GM23338 (cell line): ENCODE results near the gene XDH. TPM values are rescaled to one million over a fixed set of nuclear protein-coding genes. Genes with fewer than 3 reads are reported as not detected.

Experiments used
- ATAC-seq: fragments of 200-7000 bp; cut with Tn5 transposase; 3 replicates; pipeline ENCODE4 v1.9.1; 2020
- DNase-seq: peaks from one replicate; pipeline ENCODE4 v3.0.0-alpha.2; 2015; ENCODE audit warnings: low spot score
- H2AFZ ChIP-seq: fragments of 200-600 bp; sonication (generic); 2 replicates; pipeline ENCODE4 v1.8.0; 2016; ENCODE audit warnings: antibody characterized with exemption, mild to moderate bottlenecking, moderate library complexity
- H3F3A ChIP-seq: fragments of 200-600 bp; sonication (generic); replicated peaks from 2 replicates; pipeline ENCODE4 v1.8.0; 2017; ENCODE audit warnings: antibody characterized with exemption, mixed run types, low read depth
- H3K27ac ChIP-seq: fragments of 200-600 bp; sonication (generic); 2 replicates; pipeline ENCODE4 v1.6.1; 2016; ENCODE audit warnings: low read depth
- H3K27me3 ChIP-seq: fragments of 200-600 bp; sonication (generic); 2 replicates; pipeline ENCODE4 v1.8.0; 2016; ENCODE audit warnings: mild to moderate bottlenecking, mixed run types, moderate library complexity; ENCODE audit not compliant: insufficient read depth
- H3K36me3 ChIP-seq: fragments of 200-600 bp; sonication (generic); 2 replicates; pipeline ENCODE4 v1.8.0; 2016; ENCODE audit warnings: mild to moderate bottlenecking; ENCODE audit not compliant: insufficient read depth
- H3K4me1 ChIP-seq: fragments of 200-600 bp; sonication (generic); 2 replicates; pipeline ENCODE4 v1.8.0; 2016; ENCODE audit warnings: mild to moderate bottlenecking, moderate library complexity; ENCODE audit not compliant: insufficient read depth
- H3K4me2 ChIP-seq: fragments of 200-600 bp; sonication (generic); 2 replicates; pipeline ENCODE4 v1.7.1; 2017; ENCODE audit warnings: mixed run types
- H3K4me3 ChIP-seq: fragments of 200-600 bp; sonication (generic); 2 replicates; pipeline ENCODE4 v1.6.1; 2016; ENCODE audit warnings: mixed run types
- H3K79me2 ChIP-seq: fragments of 200-600 bp; sonication (generic); replicated peaks from 2 replicates; pipeline ENCODE4 v1.8.0; 2017; ENCODE audit warnings: mild to moderate bottlenecking; ENCODE audit not compliant: insufficient read depth
- H3K9me2 ChIP-seq: fragments of 200-600 bp; sonication (generic); 2 replicates; pipeline ENCODE4 v1.8.0; 2017; ENCODE audit not compliant: insufficient read depth
- H4K20me1 ChIP-seq: fragments of 200-600 bp; sonication (generic); replicated peaks from 2 replicates; pipeline ENCODE4 v1.8.0; 2017; ENCODE audit warnings: mild to moderate bottlenecking; ENCODE audit not compliant: insufficient read depth
- H3K27ac Mint-ChIP-seq: 2 replicates; pipeline ENCODE4 v1.8.0; 2020; ENCODE audit warnings: inconsistent platforms, mild to moderate bottlenecking, moderate library complexity, mixed read lengths
- H3K27me3 Mint-ChIP-seq: 3 replicates; pipeline ENCODE4 v1.8.0; 2022; ENCODE audit warnings: low read depth, mild to moderate bottlenecking, moderate library complexity, mixed read lengths, inconsistent platforms; ENCODE audit not compliant: insufficient read depth, poor library complexity
- H3K36me3 Mint-ChIP-seq: 3 replicates; pipeline ENCODE4 v1.8.0; 2021; ENCODE audit warnings: low read depth, mild to moderate bottlenecking, inconsistent platforms, moderate library complexity, mixed read lengths
- H3K4me1 Mint-ChIP-seq: 3 replicates; pipeline ENCODE4 v1.8.0; 2020; ENCODE audit warnings: mild to moderate bottlenecking, inconsistent platforms, mixed read lengths
- H3K4me3 Mint-ChIP-seq: 3 replicates; pipeline ENCODE4 v1.8.0; 2021; ENCODE audit warnings: moderate library complexity, mild to moderate bottlenecking, inconsistent platforms, mixed read lengths
- H3K9me3 Mint-ChIP-seq: 3 replicates; pipeline ENCODE4 v1.8.0; 2020; ENCODE audit warnings: moderate library complexity, mild to moderate bottlenecking, inconsistent platforms, mixed read lengths
- STAT1 ChIP-seq: IDR thresholded peaks from one replicate; pipeline ENCODE4 v1.6.1; 2016; ENCODE audit warnings: antibody characterized with exemption; ENCODE audit not compliant: unreplicated experiment
- ZNF331 ChIP-seq: fragments of 250-450 bp; sonication (Bioruptor Pico); IDR thresholded peaks from 2 replicates; pipeline ENCODE4 v1.5.0; 2020; ENCODE audit warnings: low read depth, mild to moderate bottlenecking, moderate library complexity
- polyA plus RNA-seq: library from polyadenylated mRNA; unstranded; fragments of >200 nt; fragmentation: Nextera tagmentation; extraction: Ambion mirVana; gene quantifications from 2 replicates; pipeline ENCODE4 v1.2.1, GENCODE V29; 2016
- total RNA-seq: library from RNA; depleted of rRNA; stranded (reverse); fragments of >200 nt; shearing (Covaris generic); gene quantifications from 2 replicates; pipeline ENCODE4 v1.2.3, GENCODE V29; 2014
- TF ChIP-seq, protein P1 (sequence below), 2 experiments: fragments of 200-600 bp in 1 of 2; sonication (generic) in 1 of 2; conservative IDR thresholded peaks; 2 replicates each; pipeline versions ENCODE4 v1.5.1 to v1.6.1; 2016 to 2017; ENCODE audit warnings: antibody characterized with exemption in 2 of 2, low read depth in 2 of 2, mild to moderate bottlenecking in 2 of 2, moderate library complexity in 1 of 2
- TF ChIP-seq, protein P2 (sequence below): IDR thresholded peaks from one replicate; pipeline ENCODE4 v1.6.1; 2018; ENCODE audit warnings: antibody characterized with exemption; ENCODE audit not compliant: unreplicated experiment

XDH gene
- total and polyA plus RNA-seq, 2 experiments from 2014 or later, result 0.55 to 0.87 TPM

DNA sequence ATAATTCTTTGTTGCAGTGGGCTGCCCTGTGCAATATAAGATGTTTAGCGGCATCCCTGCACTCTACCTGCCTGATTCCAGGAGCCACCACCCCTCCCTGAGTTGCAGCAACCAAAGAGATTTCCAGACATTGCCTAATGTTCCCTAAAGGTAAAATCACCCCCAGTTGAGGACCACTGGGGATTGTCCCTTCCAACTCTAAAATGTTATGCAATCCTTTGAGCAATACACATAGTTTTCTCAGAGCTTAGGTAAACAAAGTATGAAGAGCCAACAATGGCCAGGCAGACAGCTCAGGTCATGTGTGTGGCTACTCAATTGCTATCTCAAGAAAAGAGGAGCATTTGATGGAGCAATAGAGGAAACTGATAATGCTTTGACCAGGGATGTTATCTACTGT, 87.0 kb downstream of the XDH start:
- Histone ChIP-seq H3K27ac (no peak overlapping the region), H3K36me3 (no peaks in the 10 kb centered on the region), H3F3A (no peaks in the 10 kb centered on the region), H3K9me2 (no peaks in the 10 kb centered on the region), H3K4me3 (no peak overlapping the region), H3K79me2 (no peaks in the 10 kb centered on the region), H3K4me1 (no peaks in the 10 kb centered on the region), H2AFZ (no peak overlapping the region), H4K20me1 (no peaks in the 10 kb centered on the region), H3K27me3 (no peaks in the 10 kb centered on the region), H3K4me2 (no peak overlapping the region)
- ATAC-seq (no peak), DNase-seq (no peak)
- no peak for TF ChIP-seq ZNF331 (CRISPR knock-in tag)
- H3K9me3 Mint-ChIP-seq, result no peaks in the 10 kb centered on the region
- peaks cover 7% of the 10 kb centered on the region for H3K4me1 Mint-ChIP-seq
- no peak overlapping the region for H3K4me3 Mint-ChIP-seq
- no peaks in the 10 kb centered on the region for H3K36me3 Mint-ChIP-seq
- peaks cover 1% of the 10 kb centered on the region for H3K27me3 Mint-ChIP-seq
- H3K27ac Mint-ChIP-seq, result no peak overlapping the region

DNA sequence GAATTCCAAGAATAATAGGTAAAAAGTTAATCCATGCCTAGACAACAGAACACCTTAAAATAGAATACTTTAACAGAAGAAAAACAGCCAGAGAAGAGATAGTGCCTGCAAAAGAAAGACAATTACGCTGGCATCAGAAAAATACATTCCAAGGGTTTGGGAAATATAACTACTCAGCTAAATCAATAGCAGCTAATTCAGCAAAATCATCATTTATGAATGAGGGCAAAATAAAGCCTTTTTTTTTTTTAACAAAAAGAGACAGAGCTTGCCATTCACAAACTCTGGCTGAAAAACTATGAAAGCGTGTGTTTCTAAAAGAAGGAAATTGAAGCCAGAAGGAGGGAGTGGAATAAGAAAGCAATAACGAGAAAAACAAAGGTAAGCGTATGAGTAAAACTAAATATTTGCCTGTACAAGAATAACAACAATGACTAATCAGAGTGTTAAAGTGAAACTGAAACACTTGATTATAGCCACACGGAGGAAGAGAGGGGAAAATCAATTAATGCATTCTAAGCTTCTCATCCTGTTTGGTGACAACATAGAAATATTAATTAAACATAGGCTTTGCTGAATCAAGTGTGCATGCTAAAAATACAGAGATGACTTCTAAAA, 90.4 kb downstream of the XDH start:
- no peaks in the 10 kb centered on the region for H3K27me3 Mint-ChIP-seq
- peaks cover 11% of the 10 kb centered on the region; the same call in 2 of the 3 replicates for H3K4me1 Mint-ChIP-seq
- Histone ChIP-seq H2AFZ (no peak overlapping the region), H3F3A (no peaks in the 10 kb centered on the region), H3K4me1 (no peaks in the 10 kb centered on the region), H3K27me3 (no peaks in the 10 kb centered on the region), H4K20me1 (no peaks in the 10 kb centered on the region), H3K4me3 (no peak overlapping the region), H3K36me3 (no peaks in the 10 kb centered on the region), H3K79me2 (no peaks in the 10 kb centered on the region), H3K9me2 (no peaks in the 10 kb centered on the region), H3K4me2 (no peak overlapping the region), H3K27ac (no peak overlapping the region)
- TF ChIP-seq, protein P1, sequence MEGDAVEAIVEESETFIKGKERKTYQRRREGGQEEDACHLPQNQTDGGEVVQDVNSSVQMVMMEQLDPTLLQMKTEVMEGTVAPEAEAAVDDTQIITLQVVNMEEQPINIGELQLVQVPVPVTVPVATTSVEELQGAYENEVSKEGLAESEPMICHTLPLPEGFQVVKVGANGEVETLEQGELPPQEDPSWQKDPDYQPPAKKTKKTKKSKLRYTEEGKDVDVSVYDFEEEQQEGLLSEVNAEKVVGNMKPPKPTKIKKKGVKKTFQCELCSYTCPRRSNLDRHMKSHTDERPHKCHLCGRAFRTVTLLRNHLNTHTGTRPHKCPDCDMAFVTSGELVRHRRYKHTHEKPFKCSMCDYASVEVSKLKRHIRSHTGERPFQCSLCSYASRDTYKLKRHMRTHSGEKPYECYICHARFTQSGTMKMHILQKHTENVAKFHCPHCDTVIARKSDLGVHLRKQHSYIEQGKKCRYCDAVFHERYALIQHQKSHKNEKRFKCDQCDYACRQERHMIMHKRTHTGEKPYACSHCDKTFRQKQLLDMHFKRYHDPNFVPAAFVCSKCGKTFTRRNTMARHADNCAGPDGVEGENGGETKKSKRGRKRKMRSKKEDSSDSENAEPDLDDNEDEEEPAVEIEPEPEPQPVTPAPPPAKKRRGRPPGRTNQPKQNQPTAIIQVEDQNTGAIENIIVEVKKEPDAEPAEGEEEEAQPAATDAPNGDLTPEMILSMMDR (conservative IDR thresholded peaks at IDR 0.05; ENCODE audit: low read depth in 2 of 2), result no peak
- TF ChIP-seq, protein P2, sequence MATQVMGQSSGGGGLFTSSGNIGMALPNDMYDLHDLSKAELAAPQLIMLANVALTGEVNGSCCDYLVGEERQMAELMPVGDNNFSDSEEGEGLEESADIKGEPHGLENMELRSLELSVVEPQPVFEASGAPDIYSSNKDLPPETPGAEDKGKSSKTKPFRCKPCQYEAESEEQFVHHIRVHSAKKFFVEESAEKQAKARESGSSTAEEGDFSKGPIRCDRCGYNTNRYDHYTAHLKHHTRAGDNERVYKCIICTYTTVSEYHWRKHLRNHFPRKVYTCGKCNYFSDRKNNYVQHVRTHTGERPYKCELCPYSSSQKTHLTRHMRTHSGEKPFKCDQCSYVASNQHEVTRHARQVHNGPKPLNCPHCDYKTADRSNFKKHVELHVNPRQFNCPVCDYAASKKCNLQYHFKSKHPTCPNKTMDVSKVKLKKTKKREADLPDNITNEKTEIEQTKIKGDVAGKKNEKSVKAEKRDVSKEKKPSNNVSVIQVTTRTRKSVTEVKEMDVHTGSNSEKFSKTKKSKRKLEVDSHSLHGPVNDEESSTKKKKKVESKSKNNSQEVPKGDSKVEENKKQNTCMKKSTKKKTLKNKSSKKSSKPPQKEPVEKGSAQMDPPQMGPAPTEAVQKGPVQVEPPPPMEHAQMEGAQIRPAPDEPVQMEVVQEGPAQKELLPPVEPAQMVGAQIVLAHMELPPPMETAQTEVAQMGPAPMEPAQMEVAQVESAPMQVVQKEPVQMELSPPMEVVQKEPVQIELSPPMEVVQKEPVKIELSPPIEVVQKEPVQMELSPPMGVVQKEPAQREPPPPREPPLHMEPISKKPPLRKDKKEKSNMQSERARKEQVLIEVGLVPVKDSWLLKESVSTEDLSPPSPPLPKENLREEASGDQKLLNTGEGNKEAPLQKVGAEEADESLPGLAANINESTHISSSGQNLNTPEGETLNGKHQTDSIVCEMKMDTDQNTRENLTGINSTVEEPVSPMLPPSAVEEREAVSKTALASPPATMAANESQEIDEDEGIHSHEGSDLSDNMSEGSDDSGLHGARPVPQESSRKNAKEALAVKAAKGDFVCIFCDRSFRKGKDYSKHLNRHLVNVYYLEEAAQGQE, result no peak
- no peak for TF ChIP-seq STAT1
- no peak overlapping the region for H3K4me3 Mint-ChIP-seq
- no peaks in the 10 kb centered on the region for H3K36me3 Mint-ChIP-seq
- no peaks in the 10 kb centered on the region for H3K9me3 Mint-ChIP-seq
- no peak for ATAC-seq
- H3K27ac Mint-ChIP-seq, result no peak overlapping the region
- DNase-seq, result no peak
